Lower leg skin (tissue), 4 donors: ENCODE data around the gene SLC6A2. TPM values are rescaled to one million over a fixed set of nuclear protein-coding genes. Genes with fewer than 3 reads are reported as not detected.

Experiments
- DNase-seq, 2 donors: peaks; one replicate each; pipeline ENCODE4 v3.0.0-alpha.2; 2019; ENCODE audit warnings: low spot score in 2 of 2
- H3K4me3 ChIP-seq: fragments of 200-600 bp; sonication (generic); 2 replicates; pipeline ENCODE4 v1.5.1; 2017; ENCODE audit warnings: mild to moderate bottlenecking, low read depth; ENCODE audit not compliant: poor library complexity, severe bottlenecking
- POLR2A ChIP-seq, 2 donors: fragments of 450-650 bp; IDR thresholded peaks; one replicate each; pipeline ENCODE4 v1.6.1; 2016 to 2017; ENCODE audit warnings: antibody characterized with exemption in 2 of 2, mild to moderate bottlenecking in 1 of 2, moderate library complexity in 1 of 2
- WGBS, 2 donors: methylation state at CpG; one replicate each; pipeline ENCODE4 v1.1.5; 2018; 5-methylcytosine and 5-hydroxymethylcytosine counted together
- intact Hi-C: fragments of 100-400 bp; cut with DNase I; formaldehyde crosslinking; loops from one replicate; pipeline ENCODE4 v1.15.0; 2023; ENCODE audit warnings: low total_unique reads
- total RNA-seq, 4 donors: library from RNA; depleted of rRNA; stranded (reverse); fragments of >200 nt; gene quantifications; one replicate each; pipeline ENCODE4 v1.1.0, GENCODE V29; 2016
- TF ChIP-seq, protein P1 (sequence below), 3 donors: fragments of 450-650 bp; IDR thresholded peaks; one replicate each; pipeline ENCODE4 v1.5.1; 2016; ENCODE audit warnings: antibody characterized with exemption in 3 of 3, mild to moderate bottlenecking in 3 of 3, moderate library complexity in 2 of 3

Gene SLC6A2
- total RNA-seq, 4 donors from 2014 or later, result 2.3 to 26.1 (median 8.7) TPM

DNA sequence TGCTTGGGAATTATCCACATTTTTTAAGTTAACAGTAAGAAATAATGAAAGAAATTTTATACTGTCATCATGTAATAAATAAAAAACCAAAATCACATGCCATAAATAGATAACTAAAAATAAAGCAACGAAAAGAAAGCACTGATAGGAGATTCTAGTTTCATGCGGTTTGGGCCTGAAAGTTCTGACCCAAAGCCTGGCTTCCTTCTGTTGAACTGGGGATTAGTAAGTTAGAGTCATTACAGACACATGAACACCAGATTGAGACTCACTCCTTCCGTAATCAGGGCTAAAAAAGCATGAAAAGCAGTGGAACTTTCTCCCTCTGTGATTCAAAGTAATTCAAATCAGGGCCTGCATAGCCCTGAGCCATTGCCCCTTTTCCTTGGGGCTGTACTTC, 13.2 kb upstream of the SLC6A2 start:
- intact Hi-C loops, result no loop called here
- 61 to 71% methylated on average over 3 of the region's 3 CpGs for WGBS, 2 donors
- no peak for DNase-seq
- no peak overlapping the region for H3K4me3 ChIP-seq
- no peak for TF ChIP-seq POLR2A (IDR thresholded peaks at IDR 0.05)
- TF ChIP-seq, protein P1, sequence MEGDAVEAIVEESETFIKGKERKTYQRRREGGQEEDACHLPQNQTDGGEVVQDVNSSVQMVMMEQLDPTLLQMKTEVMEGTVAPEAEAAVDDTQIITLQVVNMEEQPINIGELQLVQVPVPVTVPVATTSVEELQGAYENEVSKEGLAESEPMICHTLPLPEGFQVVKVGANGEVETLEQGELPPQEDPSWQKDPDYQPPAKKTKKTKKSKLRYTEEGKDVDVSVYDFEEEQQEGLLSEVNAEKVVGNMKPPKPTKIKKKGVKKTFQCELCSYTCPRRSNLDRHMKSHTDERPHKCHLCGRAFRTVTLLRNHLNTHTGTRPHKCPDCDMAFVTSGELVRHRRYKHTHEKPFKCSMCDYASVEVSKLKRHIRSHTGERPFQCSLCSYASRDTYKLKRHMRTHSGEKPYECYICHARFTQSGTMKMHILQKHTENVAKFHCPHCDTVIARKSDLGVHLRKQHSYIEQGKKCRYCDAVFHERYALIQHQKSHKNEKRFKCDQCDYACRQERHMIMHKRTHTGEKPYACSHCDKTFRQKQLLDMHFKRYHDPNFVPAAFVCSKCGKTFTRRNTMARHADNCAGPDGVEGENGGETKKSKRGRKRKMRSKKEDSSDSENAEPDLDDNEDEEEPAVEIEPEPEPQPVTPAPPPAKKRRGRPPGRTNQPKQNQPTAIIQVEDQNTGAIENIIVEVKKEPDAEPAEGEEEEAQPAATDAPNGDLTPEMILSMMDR (IDR thresholded peaks at IDR 0.05), result no peak

DNA sequence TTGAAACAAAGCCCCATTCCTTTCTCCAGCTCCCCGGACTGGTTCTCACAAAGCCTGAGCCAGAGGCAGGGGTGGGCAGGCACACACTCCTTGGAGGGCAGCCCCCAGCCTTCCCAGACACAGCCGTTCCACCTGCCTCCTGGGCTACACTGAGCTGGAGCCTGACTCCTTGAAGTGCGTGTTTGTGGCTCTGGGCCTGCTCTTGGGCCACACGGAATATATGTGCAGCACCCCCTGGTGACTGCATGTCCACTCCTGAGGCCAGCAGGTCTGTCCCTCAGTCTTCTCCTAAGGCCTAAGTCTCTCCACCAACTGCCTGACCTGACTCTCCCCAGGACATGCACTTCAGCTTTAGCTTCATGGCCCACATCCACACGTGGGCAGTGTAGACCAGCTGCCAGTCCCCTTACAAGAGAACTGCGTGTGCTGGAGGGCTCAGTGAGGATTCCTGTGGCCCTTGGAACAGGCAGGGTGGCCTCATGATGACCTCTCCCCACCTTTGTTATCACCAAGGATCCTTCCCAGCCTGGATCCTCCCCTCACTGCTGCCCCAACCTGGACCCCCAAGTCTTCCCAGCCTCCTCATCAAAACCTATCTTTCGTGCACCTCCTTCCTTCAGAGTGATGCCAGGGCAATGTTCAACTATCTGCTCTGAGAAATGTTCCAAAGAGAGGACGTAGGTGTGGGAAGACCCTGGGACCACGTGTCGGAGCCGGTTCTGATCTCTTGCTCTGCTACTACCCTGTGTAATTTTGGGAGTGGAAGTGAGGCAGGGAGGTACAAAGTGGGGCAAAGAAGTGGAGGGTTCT, 12.4 kb upstream of the SLC6A2 start:
- H3K4me3 ChIP-seq, result no peak overlapping the region
- TF ChIP-seq POLR2A (IDR thresholded peaks at IDR 0.05), result no peak
- TF ChIP-seq, protein P1 (IDR thresholded peaks at IDR 0.05), result no peak
- 86 to 90% methylated on average over 11 of the region's 11 CpGs for WGBS, 2 donors
- DNase-seq, result peak in 1 of 2 donors; percentile 79
- intact Hi-C loops, result no loop called here

DNA sequence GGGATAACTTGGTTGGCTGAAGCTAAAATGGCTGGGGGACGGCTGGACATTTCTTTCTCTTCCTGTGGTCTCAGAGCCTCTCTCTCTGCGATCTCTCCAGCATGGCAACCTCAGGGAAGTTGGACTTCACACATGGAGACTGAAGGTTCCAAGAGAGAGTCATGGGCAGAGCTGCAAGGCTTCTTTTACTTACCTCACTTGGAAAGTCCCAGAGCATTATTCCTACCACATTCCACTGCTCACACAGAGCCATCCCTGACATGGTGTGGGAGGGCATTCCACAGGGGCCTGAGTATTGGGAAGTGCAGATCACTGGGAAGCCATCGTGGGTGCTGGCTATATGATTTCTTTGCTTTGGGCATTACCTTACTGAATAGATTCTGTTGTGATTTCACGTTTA, 9.8 kb upstream of the SLC6A2 start:
- no peak overlapping the region for H3K4me3 ChIP-seq
- TF ChIP-seq POLR2A (IDR thresholded peaks at IDR 0.05), result no peak
- TF ChIP-seq, protein P1 (IDR thresholded peaks at IDR 0.05), result no peak
- intact Hi-C loops, result no loop called here
- peak in 1 of 2 donors; percentile 57 for DNase-seq
- WGBS, 2 donors, result 82 to 86% methylated on average over 4 of the region's 4 CpGs

DNA sequence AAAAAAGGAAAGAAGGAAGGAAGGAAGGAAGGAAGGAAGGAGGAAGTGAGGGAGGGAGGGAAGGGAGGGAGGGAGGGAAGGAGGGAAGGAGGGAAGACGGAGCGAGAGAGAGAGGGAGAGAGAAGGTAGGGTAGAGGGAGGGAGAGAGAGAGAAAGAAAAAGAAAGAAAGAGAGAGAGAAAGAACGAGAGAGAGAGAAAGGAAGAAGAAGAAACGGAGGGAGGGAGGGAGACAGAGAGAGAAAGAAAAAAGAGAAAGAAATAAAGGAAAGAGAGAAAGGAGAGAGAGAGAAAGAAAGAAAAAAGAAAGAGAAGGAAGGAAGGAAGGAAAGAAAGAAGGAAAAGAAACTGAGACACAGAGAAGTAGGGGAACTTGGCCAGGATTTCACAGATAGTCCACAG, 8.4 kb upstream of the SLC6A2 start:
- no peak for DNase-seq
- intact Hi-C loops, result no loop called here
- 91 to 96% methylated on average over 4 of the region's 4 CpGs for WGBS, 2 donors
- no peak overlapping the region for H3K4me3 ChIP-seq
- TF ChIP-seq, protein P1 (IDR thresholded peaks at IDR 0.05), result no peak
- no peak for TF ChIP-seq POLR2A (IDR thresholded peaks at IDR 0.05)

DNA sequence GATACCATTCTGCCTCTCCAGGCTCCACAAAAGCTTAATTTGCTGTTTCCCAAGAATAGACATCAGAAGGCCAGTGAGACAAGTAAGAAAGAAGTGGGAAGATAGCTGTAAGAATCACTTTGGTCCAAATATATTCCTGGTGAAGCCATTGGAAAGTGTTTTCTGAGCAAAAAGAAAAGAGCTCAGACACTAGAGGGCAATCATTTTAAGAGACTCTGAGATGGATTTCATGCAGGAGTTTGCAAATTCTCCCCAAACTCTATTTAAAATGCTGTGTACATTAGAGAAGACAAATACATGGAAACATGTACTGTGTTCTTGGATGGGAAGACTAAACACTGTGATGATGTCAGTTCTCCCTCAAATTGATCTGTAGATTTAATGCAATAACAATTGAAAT, 8.0 kb upstream of the SLC6A2 start:
- no peak for DNase-seq
- no peak overlapping the region for H3K4me3 ChIP-seq
- intact Hi-C loops, result no loop called here
- TF ChIP-seq, protein P1 (IDR thresholded peaks at IDR 0.05), result no peak
- TF ChIP-seq POLR2A (IDR thresholded peaks at IDR 0.05), result no peak
